ENCODE results near the gene TCIRG1. TPM values are rescaled to one million over a fixed set of nuclear protein-coding genes. Genes with fewer than 3 reads are reported as not detected.
"Not testable (repeated sequence)": the region's sequence is repeated elsewhere in the genome, so short reads cannot be mapped to it uniquely, and the experiment has no call there.

The TCIRG1 gene
- total RNA-seq, 2 experiments from 2014 or later: 286 to 316 TPM

GRCh38 chr11:68092411-68092810, 53.6 kb downstream of the TCIRG1 start:
- DNase-seq: no peak
- Mint-ChIP-seq H3K4me3 (no peak overlapping the region), H3K4me1 (peaks cover 5% of the 10 kb centered on the region), H3K9me3 (no peaks in the 10 kb centered on the region), H3K27ac (no peak overlapping the region), H3K36me3 (ENCODE audit: low read depth) (no peaks in the 10 kb centered on the region), H3K27me3 (no peaks in the 10 kb centered on the region)
- POLR2A ChIA-PET: no interaction called here
- CTCF ChIA-PET: interaction anchor here (2.1 kb wide), 1 partner anchor 137 kb away, joined by 5 read pairs; no protein-coding TSS in a partner anchor

GRCh38 chr11:68092946-68093345, 54.1 kb downstream of the TCIRG1 start:
- H3K27ac Mint-ChIP-seq; POLR2A ChIA-PET; CTCF ChIA-PET; H3K9me3 Mint-ChIP-seq; H3K4me3 Mint-ChIP-seq; DNase-seq; H3K4me1 Mint-ChIP-seq; H3K27me3 Mint-ChIP-seq; H3K36me3 Mint-ChIP-seq (ENCODE audit: low read depth): not testable (repeated sequence)

- Mint-ChIP-seq H3K9me3 (no peaks in the 10 kb centered on the region), H3K36me3 (ENCODE audit: low read depth) (no peaks in the 10 kb centered on the region), H3K4me1 (peaks cover 5% of the 10 kb centered on the region), H3K27me3 (no peaks in the 10 kb centered on the region), H3K4me3 (no peak overlapping the region), H3K27ac (no peak overlapping the region)
- ChIA-PET CTCF (interaction anchor here (0.5 kb wide), 1 partner anchor 114 kb away, joined by 3 read pairs; no protein-coding TSS in a partner anchor), POLR2A (no interaction called here)
- no peak for DNase-seq
Measured at GRCh38 chr11:68093565-68093964, 54.7 kb downstream of the TCIRG1 start.

GRCh38 chr11:68096962-68097361, 58.1 kb downstream of the TCIRG1 start:
- peaks cover 17% of the 10 kb centered on the region for H3K4me1 Mint-ChIP-seq
- POLR2A ChIA-PET: no interaction called here
- CTCF ChIA-PET: no interaction called here
- H3K9me3 Mint-ChIP-seq: no peaks in the 10 kb centered on the region
- no peak overlapping the region for H3K4me3 Mint-ChIP-seq
- no peak for DNase-seq
- H3K27me3 Mint-ChIP-seq: no peaks in the 10 kb centered on the region
- no peak overlapping the region for H3K27ac Mint-ChIP-seq
- no peaks in the 10 kb centered on the region for H3K36me3 Mint-ChIP-seq (ENCODE audit: low read depth)

GRCh38 chr11:68099057-68099456, 60.2 kb downstream of the TCIRG1 start:
- ChIA-PET POLR2A (no interaction called here), CTCF (interaction anchor here (0.9 kb wide), 1 partner anchor 38 kb away, joined by 3 read pairs; no protein-coding TSS in a partner anchor)
- Mint-ChIP-seq H3K27ac (peak overlapping the region; percentile 66), H3K4me3 (no peak overlapping the region), H3K27me3 (no peaks in the 10 kb centered on the region), H3K4me1 (peaks cover 17% of the 10 kb centered on the region), H3K36me3 (ENCODE audit: low read depth) (no peaks in the 10 kb centered on the region), H3K9me3 (no peaks in the 10 kb centered on the region)
- DNase-seq: no peak

- Mint-ChIP-seq H3K27me3 (no peaks in the 10 kb centered on the region), H3K36me3 (ENCODE audit: low read depth) (no peaks in the 10 kb centered on the region), H3K4me3 (no peak overlapping the region), H3K9me3 (no peaks in the 10 kb centered on the region), H3K27ac (peak overlapping the region; percentile 66), H3K4me1 (peaks cover 17% of the 10 kb centered on the region)
- ChIA-PET POLR2A (no interaction called here), CTCF (interaction anchor here (0.7 to 0.9 kb wide), 2 partner anchors 38 to 166 kb away, joined by 3 read pairs; no protein-coding TSS in a partner anchor)
- DNase-seq: peak; percentile 42
Measured at GRCh38 chr11:68099474-68100405, 60.9 kb downstream of the TCIRG1 start.

Small RNA genes lying within 50 kb of the gene (microRNA-seq; reads per million reads assigned to microRNA genes)
- not detected for gene MIR4691 (ENCODE audit: borderline microRNAs expressed, borderline replicate concordance)
- gene MIR6753 (ENCODE audit: borderline microRNAs expressed, borderline replicate concordance): not detected
- gene MIR7113 (ENCODE audit: borderline microRNAs expressed, borderline replicate concordance): not detected

Other genes with a start within 250 kb of the TCIRG1 start
- gene UNC93B1, start 34.9 kb upstream of the TCIRG1 start, total RNA-seq: 10 to 100 TPM; 32.6 to 34.3 TPM
- under 1 TPM in 1 of 2 experiments, not detected in 1; 0.15 TPM for gene ALDH3B1, start 28.7 kb upstream of the TCIRG1 start, total RNA-seq
- gene NDUFS8, start 8.3 kb upstream of the TCIRG1 start, total RNA-seq: 100 to 1,000 TPM; 116 to 138 TPM
- 1 to 10 TPM; 4.5 to 6.3 TPM for gene CHKA, start 82.4 kb downstream of the TCIRG1 start, total RNA-seq
- 10 to 100 TPM; 28.1 to 28.5 TPM for gene KMT5B, start 174.3 kb downstream of the TCIRG1 start, total RNA-seq
- 10 to 100 TPM; 20.0 to 25.2 TPM for gene C11orf24, start 232.9 kb downstream of the TCIRG1 start, total RNA-seq